Prostate gland (tissue), 2 donors: ENCODE data around the gene BTG3. TPM values are rescaled to one million over a fixed set of nuclear protein-coding genes. Genes with fewer than 3 reads are reported as not detected.

Source experiments
- DNase-seq: peaks from one replicate; pipeline ENCODE4 v3.0.0-alpha.2; 2019; ENCODE audit warnings: low spot score
- H3K27ac ChIP-seq, 2 donors: fragments of 200-600 bp; sonication (generic); 2 replicates each; pipeline ENCODE4 v1.5.1; 2017 to 2019
- H3K27me3 ChIP-seq: fragments of 200-600 bp; sonication (generic); replicated peaks from 2 replicates; pipeline ENCODE4 v1.5.1; 2019; ENCODE audit not compliant: insufficient read depth
- H3K36me3 ChIP-seq, 2 donors: fragments of 200-600 bp; sonication (generic); 1 replicate in 1 of 2; 2 replicates in 1 of 2; pipeline versions ENCODE4 v1.5.1 to v1.8.1; 2017 to 2019
- H3K4me1 ChIP-seq: fragments of 200-600 bp; sonication (generic); replicated peaks from 2 replicates; pipeline ENCODE4 v1.5.1; 2019
- H3K4me3 ChIP-seq, 2 donors: fragments of 200-600 bp; sonication (generic); 2 replicates each; pipeline ENCODE4 v1.5.1; 2017 to 2019
- H3K9me3 ChIP-seq: fragments of 200-600 bp; sonication (generic); 2 replicates; pipeline ENCODE4 v1.5.1; 2017
- CTCF ChIP-seq, 4 experiments: fragments of 200-600 bp in 2 of 4; fragments of 450-650 bp in 2 of 4; sonication (generic) in 2 of 4; IDR thresholded peaks; 1 replicate in 3 of 4; 2 replicates in 1 of 4; pipeline ENCODE4 v1.5.1; 2016 to 2019; ENCODE audit warnings: antibody characterized with exemption in 4 of 4, mild to moderate bottlenecking in 2 of 4, moderate library complexity in 2 of 4
- POLR2A ChIP-seq: fragments of 450-650 bp; IDR thresholded peaks from one replicate; pipeline ENCODE4 v1.6.1; 2016; ENCODE audit warnings: antibody characterized with exemption, mild to moderate bottlenecking
- POLR2AphosphoS5 ChIP-seq: sonication (generic); formaldehyde crosslinking; IDR thresholded peaks from one replicate; pipeline ENCODE4 v1.6.1; 2017; ENCODE audit warnings: antibody characterized with exemption
- WGBS: methylation state at CpG from one replicate; pipeline ENCODE4 v1.1.5; 2018; 5-methylcytosine and 5-hydroxymethylcytosine counted together
- intact Hi-C: fragments of 100-400 bp; cut with DNase I; formaldehyde crosslinking; loops from one replicate; pipeline ENCODE4 v1.14.2; 2022
- total RNA-seq, 2 donors: library from RNA; depleted of rRNA; stranded (reverse); fragments of >200 nt; gene quantifications; one replicate each; pipeline ENCODE4 v1.1.0, GENCODE V29; 2016

The BTG3 gene
- 100 to 1,000 TPM in 1 of 2 donors, 10 to 100 TPM in 1; 35.4 to 144 TPM for total RNA-seq

GRCh38 chr21:17612565-17613241, at the start of gene BTG3:
Gene BTG3 (minus strand): TSS chr21:17612901. CDS start chr21:17609144, 3,757 bp downstream.
- H3K9me3 ChIP-seq: no peaks in the 10 kb centered on the region
- peak within 1 kb of the TSS; percentile 86 to 87 for H3K27ac ChIP-seq
- no peaks in the 10 kb centered on the region for H3K4me1 ChIP-seq
- intact Hi-C loops: loop anchor here (5.0 kb wide), 1 partner anchor 205 kb away; the partner anchor contains the start of gene C21orf91
- DNase-seq: peak; percentile 68
- no peaks in the 10 kb centered on the region for H3K27me3 ChIP-seq
- peak within 1 kb of the TSS; percentile 70 to 80 for H3K4me3 ChIP-seq
- H3K36me3 ChIP-seq: no peaks in the 10 kb centered on the region
- 2% methylated on average over 57 of the region's 102 CpGs for WGBS
- TF ChIP-seq POLR2AphosphoS5 (peak; percentile 70), POLR2A (peak; percentile 97), CTCF (IDR thresholded peaks at IDR 0.05) (peak in 1 of 4 experiments; percentile 10)

GRCh38 chr21:17660862-17661261, 48.2 kb upstream of the BTG3 start:
- Histone ChIP-seq H3K27ac (no peak overlapping the region), H3K9me3 (no peaks in the 10 kb centered on the region), H3K36me3 (no peaks in the 10 kb centered on the region), H3K4me1 (no peaks in the 10 kb centered on the region), H3K4me3 (no peak overlapping the region), H3K27me3 (no peaks in the 10 kb centered on the region)
- TF ChIP-seq POLR2AphosphoS5 (no peak), CTCF (IDR thresholded peaks at IDR 0.05) (no peak), POLR2A (no peak)
- WGBS: 36% methylated on average over 6 of the region's 6 CpGs
- intact Hi-C loops: no loop called here
- DNase-seq: no peak

GRCh38 chr21:17660452-17660851, 47.8 kb upstream of the BTG3 start:
- H3K36me3 ChIP-seq: no peaks in the 10 kb centered on the region
- H3K4me1 ChIP-seq: no peaks in the 10 kb centered on the region
- 21% methylated on average over 3 of the region's 3 CpGs for WGBS
- no peak overlapping the region for H3K27ac ChIP-seq
- intact Hi-C loops: no loop called here
- DNase-seq: no peak
- H3K27me3 ChIP-seq: no peaks in the 10 kb centered on the region
- H3K9me3 ChIP-seq: no peaks in the 10 kb centered on the region
- no peak for TF ChIP-seq POLR2AphosphoS5
- TF ChIP-seq POLR2A: no peak
- TF ChIP-seq CTCF (IDR thresholded peaks at IDR 0.05): no peak
- no peak overlapping the region for H3K4me3 ChIP-seq

- Histone ChIP-seq H3K4me3 (no peak overlapping the region), H3K27ac (no peak overlapping the region), H3K27me3 (no peaks in the 10 kb centered on the region), H3K4me1 (no peaks in the 10 kb centered on the region), H3K9me3 (no peaks in the 10 kb centered on the region), H3K36me3 (no peaks in the 10 kb centered on the region)
- intact Hi-C loops: no loop called here
- no peak for DNase-seq
- WGBS: 68% methylated on average over 6 of the region's 6 CpGs
- TF ChIP-seq POLR2AphosphoS5: no peak
Measured at GRCh38 chr21:17658931-17659330, 46.2 kb upstream of the BTG3 start.

GRCh38 chr21:17651526-17651925, 38.8 kb upstream of the BTG3 start:
- Histone ChIP-seq H3K27me3 (no peaks in the 10 kb centered on the region), H3K4me1 (no peaks in the 10 kb centered on the region), H3K4me3 (no peak overlapping the region), H3K27ac (no peak overlapping the region), H3K36me3 (no peaks in the 10 kb centered on the region), H3K9me3 (no peaks in the 10 kb centered on the region)
- WGBS: 92% methylated on average over 3 of the region's 3 CpGs
- no peak for DNase-seq
- intact Hi-C loops: no loop called here
- TF ChIP-seq POLR2AphosphoS5 (no peak), CTCF (IDR thresholded peaks at IDR 0.05) (no peak)
